Activated CD4-positive, alpha-beta T cell treated with anti-CD3 and anti-CD28 coated beads for 36 hours (primary cell): ENCODE measurements around the gene TNXB. TPM values are rescaled to one million over a fixed set of nuclear protein-coding genes. Genes with fewer than 3 reads are reported as not detected.

Source experiments
- ATAC-seq: fragments of 200-7000 bp; cut with Tn5 transposase; one replicate; pipeline ENCODE4 v1.10.0; 2021; ENCODE audit warnings: mild to moderate bottlenecking, moderate library complexity
- CTCF ChIA-PET: fragments of 350-600 bp; sonication (Branson Sonifier 250); formaldehyde crosslinking; loops from one replicate; lab custom pipeline; 2021; ENCODE audit warnings: antibody characterized with exemption; lab: Charles Lee
- POLR2A ChIA-PET: fragments of 350-600 bp; sonication (Branson Sonifier 250); formaldehyde crosslinking; loops from one replicate; lab custom pipeline; 2021; ENCODE audit warnings: antibody characterized with exemption, inconsistent platforms; lab: Charles Lee
- DNase-seq: peaks from one replicate; pipeline ENCODE4 v3.0.0-alpha.2; 2020
- H3K27ac Mint-ChIP-seq: one replicate; pipeline ENCODE4 v1.8.0; 2021; ENCODE audit warnings: mixed read lengths
- H3K27me3 Mint-ChIP-seq: one replicate; pipeline ENCODE4 v1.8.0; 2021; ENCODE audit warnings: mixed read lengths
- H3K36me3 Mint-ChIP-seq: one replicate; pipeline ENCODE4 v1.8.0; 2021; ENCODE audit warnings: low read depth, mixed read lengths
- H3K4me1 Mint-ChIP-seq: one replicate; pipeline ENCODE4 v1.8.0; 2021; ENCODE audit warnings: mixed read lengths
- H3K4me3 Mint-ChIP-seq: one replicate; pipeline ENCODE4 v1.8.0; 2021; ENCODE audit warnings: mild to moderate bottlenecking, moderate library complexity, mixed read lengths
- H3K9me3 Mint-ChIP-seq: one replicate; pipeline ENCODE4 v1.8.0; 2021; ENCODE audit warnings: low read depth, mixed read lengths
- intact Hi-C, 2 experiments: fragments of 100-400 bp; cut with DNase I in 1 of 2; cut with micrococcal nuclease in 1 of 2; formaldehyde crosslinking; loops; one replicate each; pipeline versions ENCODE4 v1.14.2 to v1.15.1; 2022 to 2024; cut with DNase I, micrococcal nuclease
- total RNA-seq, 2 experiments: library from RNA; stranded (reverse); gene quantifications; one replicate each; pipeline ENCODE4 v1.2.3, GENCODE V29; 2021

The TNXB gene
- total RNA-seq, 2 experiments from 2014 or later = 3.5 to 3.8 TPM

DNA sequence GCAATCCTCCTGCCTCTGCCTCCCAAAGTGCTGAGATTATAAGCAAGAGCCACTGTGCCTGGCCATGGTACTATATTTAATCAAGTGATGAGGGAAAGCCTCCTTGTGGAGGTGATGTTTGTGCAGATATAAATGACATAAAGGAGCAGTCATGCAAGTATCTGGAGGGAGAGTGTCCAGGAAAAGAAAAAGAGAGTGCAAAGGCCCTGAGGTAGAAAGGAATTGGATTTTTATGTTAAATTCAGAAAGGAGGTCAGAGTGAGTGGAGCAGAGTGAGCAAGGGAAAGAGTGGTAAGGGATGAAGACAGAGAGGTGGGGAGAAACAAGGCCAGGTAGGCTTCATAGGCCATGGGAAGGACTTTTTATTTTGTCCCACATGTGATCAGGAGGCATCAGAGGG, 28.3 kb upstream of the TNXB start:
- Mint-ChIP-seq H3K9me3 (no peaks in the 10 kb centered on the region), H3K27ac (no peak overlapping the region), H3K27me3 (no peaks in the 10 kb centered on the region), H3K4me1 (no peaks in the 10 kb centered on the region), H3K36me3 (no peaks in the 10 kb centered on the region), H3K4me3 (no peak overlapping the region)
- ChIA-PET CTCF (interaction anchor here (1.3 to 1.8 kb wide), 2 partner anchors 11 to 18 kb away, joined by 4 to 5 read pairs; no protein-coding TSS in a partner anchor), POLR2A (no interaction called here)
- DNase-seq = no peak
- ATAC-seq = no peak
- intact Hi-C loops = no loop called here

DNA sequence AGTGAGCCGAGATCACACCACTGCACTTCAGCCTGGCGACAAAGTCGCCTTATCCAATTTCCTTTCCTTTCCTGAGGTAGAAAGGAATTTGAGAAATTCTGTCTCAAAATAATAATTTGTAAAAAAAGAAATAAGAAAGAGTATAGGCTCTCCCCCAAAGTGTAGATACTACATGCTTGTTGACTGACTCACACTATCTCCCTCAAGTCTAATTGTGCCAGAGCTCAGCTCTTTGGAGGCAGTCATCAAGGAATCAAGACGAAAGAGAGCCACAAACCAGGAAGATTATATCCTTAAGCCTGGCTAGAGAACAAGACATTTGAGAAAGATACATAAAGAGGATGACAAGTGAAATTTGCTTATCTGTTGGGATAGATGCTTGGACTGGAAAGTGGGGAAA, 24.6 kb upstream of the TNXB start:
- DNase-seq (no peak), ATAC-seq (no peak)
- no peaks in the 10 kb centered on the region for H3K9me3 Mint-ChIP-seq
- H3K36me3 Mint-ChIP-seq = no peaks in the 10 kb centered on the region
- ChIA-PET POLR2A (no interaction called here), CTCF (no interaction called here)
- H3K27ac Mint-ChIP-seq = no peak overlapping the region
- no peak overlapping the region for H3K4me3 Mint-ChIP-seq
- H3K4me1 Mint-ChIP-seq = peaks cover 13% of the 10 kb centered on the region
- intact Hi-C loops = no loop called here
- no peaks in the 10 kb centered on the region for H3K27me3 Mint-ChIP-seq

DNA sequence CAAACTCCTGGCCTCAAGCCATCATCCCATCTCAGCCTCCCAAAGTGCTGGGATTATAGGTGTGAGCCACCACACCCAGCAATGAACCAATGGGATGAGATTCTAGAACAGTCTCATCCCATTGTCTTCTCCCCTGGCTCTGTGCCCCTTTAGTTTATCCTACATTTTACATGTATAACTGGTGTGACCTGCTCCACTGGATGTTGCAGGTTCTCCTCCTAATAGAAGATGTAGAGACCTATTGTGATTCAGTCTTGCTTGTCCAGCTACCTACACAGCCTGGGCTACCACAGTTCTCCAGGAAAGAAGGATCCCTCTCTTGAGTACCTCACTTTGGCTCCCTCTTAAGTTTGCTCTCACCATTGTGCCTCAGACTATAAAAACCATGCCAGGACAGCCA, 23.0 kb upstream of the TNXB start:
- DNase-seq (no peak), ATAC-seq (no peak)
- intact Hi-C loops = no loop called here
- H3K27ac Mint-ChIP-seq = no peak overlapping the region
- CTCF ChIA-PET = interaction anchor here (0.8 to 1.4 kb wide), 3 partner anchors 8 to 20 kb away, joined by 3 to 5 read pairs (median 3); partner anchors contain the start of gene PRRT1
- H3K4me1 Mint-ChIP-seq = peaks cover 22% of the 10 kb centered on the region
- no peaks in the 10 kb centered on the region for H3K9me3 Mint-ChIP-seq
- H3K36me3 Mint-ChIP-seq = peaks cover under 1% of the 10 kb centered on the region
- no peak overlapping the region for H3K4me3 Mint-ChIP-seq
- no peaks in the 10 kb centered on the region for H3K27me3 Mint-ChIP-seq
- POLR2A ChIA-PET = no interaction called here

DNA sequence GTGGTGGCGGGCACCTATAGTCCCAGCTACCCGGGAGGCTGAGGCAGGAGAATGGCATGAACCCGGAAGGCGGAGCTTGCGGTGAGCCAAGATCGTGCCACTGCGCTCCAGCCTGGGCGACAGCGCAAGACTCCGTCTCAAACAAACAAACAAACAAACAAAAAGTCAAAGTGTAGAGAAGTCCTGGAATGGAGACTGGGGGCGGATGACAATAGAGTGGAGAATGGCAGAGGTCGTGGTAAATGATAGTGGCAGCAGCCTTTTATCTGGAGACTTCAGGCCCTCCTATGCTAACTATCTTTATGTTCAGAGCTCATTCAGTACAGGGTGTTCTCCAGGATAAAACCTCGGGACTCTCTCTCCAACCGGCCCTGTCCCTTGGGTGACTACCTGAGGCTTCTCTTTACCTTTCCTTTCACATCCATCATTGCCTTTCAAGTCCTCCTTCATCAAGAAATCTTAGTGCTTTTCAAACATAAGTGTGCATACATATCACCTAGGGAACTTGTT, 22.4 kb upstream of the TNXB start:
- H3K9me3 Mint-ChIP-seq = no peaks in the 10 kb centered on the region
- intact Hi-C loops = loop anchor here in 1 of 2 experiments (2.0 kb wide), 1 partner anchor 713 kb away; the partner anchor contains the start of gene PSMB8

DNA sequence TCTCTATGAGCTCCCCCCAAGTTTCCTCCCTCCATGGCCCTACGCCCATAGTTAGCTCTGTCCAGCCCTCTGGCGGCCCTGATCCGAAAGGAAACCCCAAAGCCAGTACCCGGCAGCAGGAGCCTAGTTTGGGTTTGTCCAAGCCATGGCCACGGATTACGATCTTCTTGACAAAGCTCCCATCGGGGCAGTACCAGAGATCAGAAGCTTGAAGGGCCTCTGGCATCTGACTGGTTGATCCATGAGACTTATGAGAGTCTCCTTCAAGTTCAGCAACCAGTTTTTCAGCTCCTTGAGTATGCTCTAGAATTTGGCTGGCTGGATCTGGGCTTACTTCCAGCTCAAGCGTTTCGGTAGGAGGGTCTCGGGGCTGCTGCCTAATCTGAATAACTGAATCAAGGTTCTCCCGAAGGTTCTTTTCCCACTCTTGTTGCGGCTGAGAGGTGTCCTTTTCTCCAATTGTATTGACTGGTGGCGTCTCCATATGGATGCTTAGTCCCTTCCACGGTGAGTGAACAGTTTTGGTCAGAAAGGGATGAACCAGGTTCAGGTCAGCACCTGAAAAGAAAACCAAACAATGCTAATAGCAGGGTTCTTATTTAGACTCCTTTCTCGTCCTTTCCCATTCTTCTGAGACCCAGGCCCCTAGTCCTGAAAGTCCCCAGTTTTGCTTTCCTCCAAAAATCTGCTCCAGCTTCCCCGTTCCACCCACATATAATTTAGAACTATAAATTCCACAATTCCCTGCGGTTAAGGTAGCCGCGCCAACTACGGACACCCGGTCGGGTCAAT, 20.4 kb upstream of the TNXB start:
- intact Hi-C loops = loop anchor here (1.0 to 10.0 kb wide), 10 partner anchors 19 to 715 kb away; partner anchors contain the start of genes PPT2 (in 2 of the 2), ATP6V1G2 (in 1 of the 2), DDX39B (in 1 of the 2) and DXO (in 1 of the 2)
- ChIA-PET CTCF (interaction anchor here (0.6 to 4.2 kb wide), 9 partner anchors 12 to 82 kb away, joined by 3 to 36 read pairs (median 4); partner anchors contain the start of gene GPSM3), POLR2A (interaction anchor here (2.2 kb wide), 1 partner anchor 48 kb away, joined by 4 read pairs; no protein-coding TSS in a partner anchor)
- Mint-ChIP-seq H3K27ac (peak overlapping the region; percentile 97), H3K4me1 (peaks cover 36% of the 10 kb centered on the region), H3K9me3 (no peaks in the 10 kb centered on the region), H3K27me3 (no peaks in the 10 kb centered on the region), H3K36me3 (peaks cover 12% of the 10 kb centered on the region), H3K4me3 (peak overlapping the region; percentile 99)
- DNase-seq (no peak), ATAC-seq (no peak)

More for the DNA sequence above, 22.4 kb upstream of the TNXB start:
- ATAC-seq (no peak), DNase-seq (no peak)
- H3K4me3 Mint-ChIP-seq = no peak overlapping the region
- ChIA-PET POLR2A (no interaction called here), CTCF (interaction anchor here (0.8 to 2.0 kb wide), 6 partner anchors 9 to 64 kb away, joined by 3 to 6 read pairs (median 4); partner anchors contain the start of gene PRRT1)
- H3K4me1 Mint-ChIP-seq = peaks cover 28% of the 10 kb centered on the region
- H3K27ac Mint-ChIP-seq = no peak overlapping the region
- no peaks in the 10 kb centered on the region for H3K27me3 Mint-ChIP-seq
- peaks cover 3% of the 10 kb centered on the region for H3K36me3 Mint-ChIP-seq

DNA sequence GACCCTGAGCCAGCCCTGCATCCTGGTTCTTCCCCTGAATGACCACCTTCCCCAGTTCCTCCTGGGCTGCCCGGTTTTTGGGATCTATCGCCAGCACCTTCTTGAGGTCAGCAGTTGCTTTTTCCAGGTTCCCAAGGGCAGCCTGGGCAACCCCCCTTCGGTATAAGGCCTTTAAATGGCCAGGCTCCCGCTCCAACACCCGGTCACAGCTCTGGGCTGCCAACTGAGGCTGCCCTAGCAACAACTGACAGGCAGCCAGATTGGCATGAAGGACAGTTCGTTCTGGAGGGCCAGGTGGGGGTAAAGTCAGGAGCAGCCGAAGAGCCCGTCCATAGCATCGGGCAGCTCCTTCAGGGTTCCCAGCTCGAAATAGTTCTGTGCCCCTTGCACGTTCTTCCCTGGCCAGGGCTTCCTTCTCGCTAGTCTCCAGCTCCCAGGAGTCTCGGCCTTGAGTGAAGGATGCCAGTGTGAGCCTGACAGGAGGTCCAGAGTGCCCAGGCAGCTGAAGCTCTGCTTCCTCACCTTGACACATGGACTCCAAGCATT, 19.7 kb upstream of the TNXB start:
- no peaks in the 10 kb centered on the region for H3K27me3 Mint-ChIP-seq
- POLR2A ChIA-PET = interaction anchor here (0.7 to 2.2 kb wide), 5 partner anchors 20 to 294 kb away, joined by 3 to 8 read pairs (median 4); partner anchors contain the start of gene EHMT2

DNA sequence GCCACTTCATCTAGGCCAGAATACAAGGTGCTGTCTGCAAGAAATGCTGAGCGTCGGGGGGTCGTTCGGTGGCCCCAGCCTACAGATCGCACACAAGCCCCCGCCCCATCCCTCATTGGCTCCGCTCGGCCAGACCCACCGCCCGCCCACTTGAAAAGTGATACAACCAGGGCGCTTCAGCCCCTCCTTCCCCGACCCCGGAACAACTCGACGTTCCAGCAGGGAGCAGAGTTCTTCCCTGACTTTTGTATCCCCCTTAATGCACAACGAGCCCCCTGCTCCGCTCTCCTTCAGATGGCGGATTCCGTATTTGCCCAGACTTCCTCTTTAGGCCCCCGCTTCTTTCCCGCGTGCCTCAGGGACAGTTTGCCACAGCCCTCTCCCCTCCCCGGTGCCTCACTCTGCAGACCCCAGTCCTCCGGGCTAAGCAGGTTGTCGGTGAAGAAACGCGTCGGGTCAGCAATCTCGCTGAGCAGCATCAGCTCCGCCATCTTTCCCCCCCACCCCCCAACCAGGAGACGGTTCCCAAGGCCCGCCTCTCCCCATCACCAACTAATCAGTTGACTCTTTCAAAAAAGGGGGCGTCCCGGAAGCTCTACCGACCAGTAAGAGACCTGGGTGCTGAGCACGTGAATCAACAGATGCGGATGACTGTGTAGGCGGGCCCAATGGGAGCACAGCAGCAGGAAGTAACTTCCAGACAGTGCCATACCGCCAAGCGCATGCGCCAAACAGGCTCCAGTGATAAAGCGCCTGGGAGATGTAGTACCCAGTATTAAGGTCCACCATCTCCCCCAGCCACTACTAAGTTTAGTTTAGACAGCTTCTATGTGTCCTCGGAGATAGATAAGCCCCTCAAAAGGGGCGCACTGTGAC, 18.8 kb upstream of the TNXB start, which contains the start of gene ATF6B:
Gene ATF6B (minus strand): TSS at position 530 of the 876 bp plus-strand sequence. CDS start 39 bp downstream, at position 491.
- no peaks in the 10 kb centered on the region for H3K27me3 Mint-ChIP-seq
- ChIA-PET POLR2A (interaction anchor here (0.6 to 2.2 kb wide), 11 partner anchors 9 to 844 kb away, joined by 3 to 8 read pairs (median 3); partner anchors contain the start of gene EHMT2), CTCF (interaction anchor here (0.6 to 4.2 kb wide), 6 partner anchors 8 to 1946 kb away, joined by 3 to 36 read pairs (median 4); no protein-coding TSS in a partner anchor)
- H3K36me3 Mint-ChIP-seq = peaks cover 18% of the 10 kb centered on the region
- H3K4me3 Mint-ChIP-seq = peak within 1 kb of the TSS; percentile 99
- H3K27ac Mint-ChIP-seq = peak within 1 kb of the TSS; percentile 98
- H3K9me3 Mint-ChIP-seq = no peaks in the 10 kb centered on the region
- H3K4me1 Mint-ChIP-seq = peaks cover 39% of the 10 kb centered on the region
- intact Hi-C loops = loop anchor here (1.0 to 10.0 kb wide), 5 partner anchors 50 to 725 kb away; partner anchors contain the start of genes ATP6V1G2 (in 1 of the 2), DDX39B (in 1 of the 2), EHMT2 (in 1 of the 2) and NFKBIL1 (in 1 of the 2)
- ATAC-seq = peak; percentile 91
- DNase-seq = peak; percentile 99

More for the DNA sequence above, 19.7 kb upstream of the TNXB start:
- no peak for DNase-seq
- intact Hi-C loops = loop anchor here (1.0 to 10.0 kb wide), 5 partner anchors 49 to 724 kb away; partner anchors contain the start of genes ATP6V1G2 (in 1 of the 2), DDX39B (in 1 of the 2), EHMT2 (in 1 of the 2) and NFKBIL1 (in 1 of the 2)
- peak overlapping the region; percentile 99 for H3K4me3 Mint-ChIP-seq
- ATAC-seq = no peak
- peak overlapping the region; percentile 98 for H3K27ac Mint-ChIP-seq
- peaks cover 16% of the 10 kb centered on the region for H3K36me3 Mint-ChIP-seq
- H3K4me1 Mint-ChIP-seq = peaks cover 39% of the 10 kb centered on the region
- H3K9me3 Mint-ChIP-seq = no peaks in the 10 kb centered on the region
- CTCF ChIA-PET = interaction anchor here (0.6 to 4.2 kb wide), 7 partner anchors 11 to 81 kb away, joined by 3 to 36 read pairs (median 4); partner anchors contain the start of gene GPSM3

DNA sequence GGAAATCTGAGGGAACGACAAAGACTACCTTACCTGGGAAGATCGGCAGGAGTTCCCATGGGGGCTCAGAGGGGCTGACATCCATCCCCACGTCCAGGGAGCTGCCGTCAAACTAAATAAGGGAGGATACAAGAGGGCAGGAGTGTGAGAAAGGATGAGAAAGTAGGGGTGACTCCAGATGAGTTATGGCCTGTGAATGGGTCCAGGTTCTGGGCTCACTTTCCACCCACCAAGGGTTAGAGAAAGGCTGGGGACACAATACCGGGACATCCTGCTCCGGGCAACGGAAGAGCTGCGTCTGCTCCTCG, 18.2 kb upstream of the TNXB start:
- H3K36me3 Mint-ChIP-seq = peaks cover 18% of the 10 kb centered on the region
- H3K9me3 Mint-ChIP-seq = no peaks in the 10 kb centered on the region
- peak overlapping the region; percentile 98 for H3K27ac Mint-ChIP-seq
- H3K4me3 Mint-ChIP-seq = peak overlapping the region; percentile 99
- DNase-seq (no peak), ATAC-seq (no peak)
- H3K27me3 Mint-ChIP-seq = no peaks in the 10 kb centered on the region
- intact Hi-C loops = loop anchor here in 1 of 2 experiments (5.0 to 10.0 kb wide), 2 partner anchors 583 to 710 kb away; partner anchors contain the start of genes ATP6V1G2, DDX39B, NFKBIL1 and TAP2
- POLR2A ChIA-PET = interaction anchor here (0.7 to 2.2 kb wide), 7 partner anchors 8 to 844 kb away, joined by 3 to 4 read pairs (median 3); no protein-coding TSS in a partner anchor
- peaks cover 39% of the 10 kb centered on the region for H3K4me1 Mint-ChIP-seq
- CTCF ChIA-PET = interaction anchor here (1.2 to 4.2 kb wide), 2 partner anchors 10 to 21 kb away, joined by 3 to 36 read pairs; no protein-coding TSS in a partner anchor

DNA sequence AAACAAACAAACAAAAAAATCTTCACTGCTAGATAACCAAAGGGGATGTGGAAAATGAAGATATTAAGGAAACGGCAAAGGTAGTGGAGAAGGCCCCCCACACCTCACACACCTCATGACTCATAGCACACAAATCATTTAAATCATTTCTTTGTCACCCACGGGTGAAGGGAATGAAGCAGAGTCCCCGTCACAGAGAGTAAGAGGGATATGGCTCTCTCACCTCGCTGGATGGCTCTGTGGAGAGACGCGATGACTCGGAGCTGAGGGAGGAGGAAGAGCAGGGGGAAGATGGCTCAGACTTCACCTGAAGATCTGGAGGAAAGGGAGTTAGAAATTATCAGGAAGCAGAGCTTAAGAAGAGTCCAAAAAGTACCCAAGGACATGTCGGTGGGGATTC, 17.7 kb upstream of the TNXB start:
- POLR2A ChIA-PET = interaction anchor here (1.5 kb wide), 1 partner anchor 64 kb away, joined by 4 read pairs; no protein-coding TSS in a partner anchor
- Mint-ChIP-seq H3K9me3 (no peaks in the 10 kb centered on the region), H3K36me3 (peaks cover 21% of the 10 kb centered on the region), H3K27me3 (no peaks in the 10 kb centered on the region), H3K4me3 (peak overlapping the region; percentile 99), H3K27ac (peak overlapping the region; percentile 98), H3K4me1 (peaks cover 39% of the 10 kb centered on the region)
- intact Hi-C loops = loop anchor here in 1 of 2 experiments (5.0 to 10.0 kb wide), 2 partner anchors 582 to 710 kb away; partner anchors contain the start of genes ATP6V1G2, DDX39B, NFKBIL1 and TAP2
- CTCF ChIA-PET = interaction anchor here (0.6 to 4.2 kb wide), 3 partner anchors 9 to 45 kb away, joined by 3 to 36 read pairs (median 3); no protein-coding TSS in a partner anchor
- DNase-seq (peak; percentile 33), ATAC-seq (no peak)
